Kidney glomerular epithelial cell (primary cell): Measurements from ENCODE around the gene PDE3A.

ENCODE experiments used
- DNase-seq: peaks from one replicate; lab custom pipeline; 2025; lab: John Stamatoyannopoulos, UW

Gene PDE3A

DNA sequence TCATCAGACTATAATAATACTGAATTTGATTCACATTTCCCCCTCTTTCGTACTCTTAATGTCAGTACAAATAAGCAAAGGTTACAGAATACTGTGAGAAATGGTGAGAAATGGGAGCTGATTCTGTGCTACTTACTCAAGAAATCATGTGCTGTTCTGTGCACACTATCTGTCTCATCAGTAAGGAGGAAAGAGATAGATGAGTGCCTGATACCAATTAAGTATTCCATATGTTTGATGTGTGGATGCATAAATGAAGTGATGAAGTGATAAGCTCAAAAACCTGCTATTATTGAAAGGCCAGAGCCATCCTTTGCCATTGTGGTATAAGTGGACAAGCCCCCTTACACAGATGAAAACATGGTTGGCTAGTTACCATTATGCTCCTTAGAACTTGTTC is 127.7 kb downstream of the PDE3A start:
- DNase-seq = no peak

DNA sequence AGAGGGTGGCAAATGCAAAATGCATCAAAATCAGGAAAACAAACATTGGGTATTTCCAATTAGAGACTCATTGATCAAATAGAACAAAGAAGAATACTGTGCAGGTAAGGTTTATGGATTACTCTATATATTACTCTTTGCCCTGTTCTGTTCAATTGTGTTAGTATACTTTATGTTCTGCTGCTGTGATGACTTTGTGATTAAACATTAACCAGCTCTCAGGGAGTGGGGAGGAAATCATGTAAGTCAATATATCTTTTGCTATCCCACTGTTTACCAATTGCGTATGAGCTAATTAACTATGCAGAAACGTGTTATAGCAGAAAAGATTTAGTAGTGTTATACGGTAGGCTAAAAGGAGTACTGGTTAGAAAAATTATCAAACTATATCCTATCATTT is 129.4 kb downstream of the PDE3A start:
- DNase-seq = no peak

GRCh38 chr12:20501958-20502357 is 133.6 kb downstream of the PDE3A start:
- DNase-seq = no peak

GRCh38 chr12:20503858-20504257 is 135.5 kb downstream of the PDE3A start:
- DNase-seq = no peak

DNA sequence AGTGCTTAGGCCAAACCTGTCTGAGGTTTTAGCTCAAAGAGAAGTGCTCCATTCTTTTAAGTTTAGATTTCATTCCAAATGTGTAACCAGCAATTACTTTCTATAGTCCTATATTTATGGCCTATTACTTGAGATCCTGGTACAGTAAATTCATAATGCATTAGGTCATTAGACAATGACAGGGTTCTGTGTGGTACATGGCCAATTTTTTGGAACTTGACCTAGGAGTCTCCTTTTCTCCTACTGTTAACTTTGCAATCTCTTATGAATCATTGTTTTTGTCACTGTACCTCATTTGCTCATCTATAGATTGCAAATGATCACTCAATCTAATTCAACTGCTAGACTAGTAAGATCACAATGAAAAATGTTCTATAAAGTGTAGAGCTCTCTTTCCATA is 136.7 kb downstream of the PDE3A start:
- DNase-seq = no peak

DNA sequence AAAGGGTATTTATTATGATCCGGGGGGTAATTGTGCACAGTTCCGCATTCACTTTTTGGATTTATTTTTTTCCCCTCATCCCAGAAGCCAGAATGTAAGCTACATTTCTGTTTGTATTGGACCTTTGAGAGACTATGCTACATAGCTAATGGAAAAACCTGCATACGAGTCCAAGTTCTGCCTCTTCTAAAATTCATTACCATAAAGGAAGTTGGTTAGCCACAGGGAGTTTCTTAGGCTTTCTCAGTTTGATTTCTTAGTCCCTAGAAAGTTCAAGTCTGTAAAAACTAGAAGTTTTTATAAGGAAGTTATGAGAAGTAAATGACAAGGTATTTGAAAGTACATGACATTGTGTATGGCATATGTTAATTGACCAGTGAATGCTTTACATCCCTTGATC is 138.7 kb downstream of the PDE3A start:
- no peak for DNase-seq

GRCh38 chr12:20507711-20508110 is 139.4 kb downstream of the PDE3A start:
- no peak for DNase-seq

DNA sequence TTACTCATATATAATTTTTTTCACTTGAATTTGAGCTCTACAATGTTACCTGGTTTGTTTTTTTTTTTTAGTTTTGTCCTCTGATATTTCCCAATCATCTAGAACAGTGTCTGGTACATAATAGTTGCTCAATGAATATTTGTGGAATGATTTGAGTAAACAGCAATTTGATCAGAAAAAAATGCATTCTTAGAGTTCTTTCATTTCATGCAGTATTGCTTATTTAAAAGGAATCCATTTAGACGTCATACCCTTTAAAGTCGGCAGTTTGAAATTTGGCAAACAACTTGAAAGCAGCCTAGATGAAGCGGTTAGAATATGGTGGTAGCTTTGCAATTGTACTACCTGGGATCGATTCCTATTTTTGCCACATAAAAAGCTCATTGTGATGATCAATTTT is 140.0 kb downstream of the PDE3A start:
- no peak for DNase-seq

- no peak for DNase-seq
Observed at GRCh38 chr12:20508962-20509361, 140.6 kb downstream of the PDE3A start.

DNA sequence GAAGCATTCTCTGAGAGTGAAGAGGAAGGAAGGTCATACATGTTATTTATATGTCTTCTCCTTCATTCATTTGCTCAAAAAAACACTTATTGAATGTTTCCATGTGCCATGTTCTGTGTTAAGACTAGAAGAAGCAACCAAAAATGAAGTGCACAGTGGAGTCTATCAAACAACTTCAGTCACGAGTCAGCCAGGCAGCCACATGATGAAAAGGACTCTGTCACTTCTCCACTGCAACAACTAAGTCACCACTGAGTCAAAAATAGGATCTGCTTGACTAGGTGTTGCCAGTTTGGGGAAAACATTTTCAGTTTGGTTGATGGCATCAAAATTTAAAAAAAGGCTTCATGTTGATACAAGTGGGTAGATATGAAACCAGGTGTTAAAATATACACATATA is 142.5 kb downstream of the PDE3A start:
- DNase-seq = no peak

GRCh38 chr12:20513189-20513588 is 144.9 kb downstream of the PDE3A start:
- DNase-seq = no peak

GRCh38 chr12:20514598-20514997 is 146.3 kb downstream of the PDE3A start:
- DNase-seq = no peak

GRCh38 chr12:20520532-20520931 is 152.2 kb downstream of the PDE3A start:
- DNase-seq = no peak

GRCh38 chr12:20523658-20524057 is 155.3 kb downstream of the PDE3A start:
- no peak for DNase-seq

- no peak for DNase-seq
Observed at GRCh38 chr12:20524113-20524512, 155.8 kb downstream of the PDE3A start.

- DNase-seq = no peak
Observed at GRCh38 chr12:20525064-20525610, 156.8 kb downstream of the PDE3A start.

DNA sequence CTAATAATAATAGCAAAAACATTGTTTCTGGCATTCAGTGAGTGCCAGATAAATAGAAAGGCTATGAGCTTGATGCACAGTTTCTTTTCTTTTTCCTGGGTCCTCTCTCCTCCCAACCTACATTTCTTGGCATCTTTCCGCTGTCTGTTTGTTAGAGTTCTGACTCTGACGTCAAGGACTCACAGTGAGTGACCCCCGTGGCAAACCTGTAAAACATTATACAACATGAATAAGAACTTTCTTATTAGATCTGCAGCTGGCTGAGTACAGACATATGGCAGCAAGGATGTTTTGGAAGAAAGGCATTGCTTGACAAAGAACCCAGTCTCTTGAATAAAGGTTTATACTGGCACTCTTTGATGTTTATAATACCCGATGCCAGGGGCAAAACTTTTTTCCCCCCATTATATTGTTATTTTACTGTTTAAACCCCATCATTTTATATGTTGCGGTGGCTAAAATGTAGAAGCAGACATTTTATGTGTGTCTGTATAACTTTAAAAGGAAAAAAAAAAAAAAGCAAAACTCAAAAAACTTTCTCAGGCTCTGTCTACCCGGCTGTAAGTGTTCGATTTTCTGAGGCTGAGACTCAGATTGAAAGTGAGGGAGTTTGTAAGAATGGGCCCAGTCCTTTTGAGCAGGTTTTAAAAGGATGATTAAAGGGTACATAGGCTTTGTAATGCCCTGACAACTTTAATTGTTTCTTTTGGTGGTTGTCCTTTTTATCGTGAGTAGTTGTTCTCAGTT is 159.3 kb downstream of the PDE3A start:
- DNase-seq = peak; percentile 44

GRCh38 chr12:20528208-20528607 is 159.9 kb downstream of the PDE3A start:
- DNase-seq = no peak

GRCh38 chr12:20546267-20546666 is 177.9 kb downstream of the PDE3A start:
- no peak for DNase-seq

- no peak for DNase-seq
Observed at GRCh38 chr12:20547816-20548575, 179.7 kb downstream of the PDE3A start.

DNA sequence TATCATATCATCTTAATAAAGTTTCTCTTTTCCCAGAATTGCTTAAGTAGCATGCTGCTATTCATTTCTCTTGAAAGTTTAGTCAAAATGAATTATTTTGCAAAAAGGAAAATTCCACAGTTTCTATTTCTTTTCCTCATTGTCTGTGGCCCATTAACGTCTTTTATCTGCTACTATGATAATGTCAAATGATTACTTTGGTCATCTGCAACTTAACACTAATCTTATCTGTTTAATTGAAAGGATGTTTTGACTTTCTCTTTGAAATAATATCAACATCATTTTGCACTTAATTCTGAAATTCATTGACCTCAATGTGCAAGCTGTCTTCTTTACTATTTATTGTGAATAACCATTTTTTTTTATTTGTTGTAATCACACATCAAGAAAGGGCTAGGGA is 180.3 kb downstream of the PDE3A start:
- no peak for DNase-seq

GRCh38 chr12:20549108-20549719 is 180.9 kb downstream of the PDE3A start:
- DNase-seq = peak; percentile 26
